C4-2B (cell line): ENCODE results near the gene DYNLT4.
A peak's percentile ranks its signal among the peaks of the same experiment; 100 is the strongest.

Experiments used
- H3K27ac ChIP-seq: fragments of 450-650 bp; 2 replicates; pipeline ENCODE4 v1.5.1; 2017
- CTCF ChIP-seq: fragments of 450-650 bp; conservative IDR thresholded peaks from 2 replicates; pipeline ENCODE4 v1.5.1; 2017; ENCODE audit warnings: mild to moderate bottlenecking
- ZFX ChIP-seq: fragments of 450-650 bp; IDR thresholded peaks from 2 replicates; pipeline ENCODE4 v1.6.1; 2017

DYNLT4 gene

DNA sequence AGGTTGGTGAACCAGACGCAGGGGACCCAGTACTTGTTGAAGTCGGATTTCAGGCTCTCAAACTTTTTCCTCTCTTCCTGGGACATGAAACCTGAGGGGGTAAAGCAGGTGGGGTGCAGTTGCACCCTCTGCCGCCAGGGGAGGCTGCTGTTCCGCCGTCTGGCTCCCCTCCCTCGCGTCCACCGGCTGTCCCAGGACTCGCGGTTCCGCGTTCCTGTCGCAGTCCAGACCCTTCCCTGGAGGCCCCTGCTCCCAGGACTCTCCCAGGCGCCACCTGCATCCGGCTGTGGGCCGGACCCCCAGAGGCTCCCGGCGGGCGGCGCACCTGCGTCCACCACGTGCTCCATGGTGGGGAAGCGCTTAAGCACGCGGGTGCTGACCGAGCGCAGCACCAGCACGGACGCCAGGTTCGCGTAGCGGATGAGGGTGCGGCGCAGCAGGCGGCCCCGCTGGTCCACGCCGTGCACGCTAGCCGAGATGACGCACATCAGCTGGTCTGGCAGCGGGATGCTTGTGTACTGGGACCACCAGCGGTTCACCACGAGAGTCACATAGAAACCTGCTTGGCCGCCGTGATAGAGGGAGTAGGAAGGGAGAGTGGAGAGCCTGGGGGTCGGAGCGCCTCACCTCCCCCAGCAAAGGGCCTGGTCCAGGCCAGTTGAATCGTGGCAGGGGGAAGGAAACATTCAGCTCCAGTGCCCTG lies 20.9 kb downstream of the DYNLT4 start:
- H3K27ac ChIP-seq = no peak overlapping the region
- no peak for TF ChIP-seq ZFX
- peak; percentile 90 for TF ChIP-seq CTCF

DNA sequence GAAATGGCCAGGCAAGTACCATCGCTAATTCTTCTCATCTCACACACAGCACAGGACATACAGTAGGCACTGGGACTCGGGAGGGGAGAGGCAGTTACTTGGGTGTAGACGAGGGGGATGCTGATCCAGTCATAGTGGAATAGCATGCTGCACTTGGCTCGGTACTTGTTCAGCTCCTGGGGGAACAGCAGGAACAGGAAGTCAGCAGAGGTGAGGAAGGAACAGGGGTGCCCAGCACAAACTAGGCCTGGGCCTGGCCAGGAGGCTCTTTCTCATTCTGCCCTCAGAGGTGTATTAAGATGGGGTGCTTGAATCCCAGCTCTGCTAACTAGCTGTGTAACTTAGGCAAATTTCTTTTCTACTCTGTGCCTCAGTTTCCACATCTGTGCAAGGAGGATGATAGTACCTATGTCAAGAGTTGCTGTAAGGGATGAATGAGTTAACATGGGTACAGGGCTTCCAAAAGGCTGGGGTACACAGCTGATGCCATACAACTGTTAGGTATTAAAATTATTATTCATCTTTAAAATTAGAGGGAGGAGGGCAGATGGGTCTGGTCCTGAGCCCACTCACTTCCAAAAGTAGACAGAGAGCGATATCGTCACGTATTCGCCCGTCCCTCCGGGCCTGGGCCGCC lies 21.5 kb downstream of the DYNLT4 start:
- TF ChIP-seq ZFX (no peak), CTCF (no peak)
- H3K27ac ChIP-seq = no peak overlapping the region

DNA sequence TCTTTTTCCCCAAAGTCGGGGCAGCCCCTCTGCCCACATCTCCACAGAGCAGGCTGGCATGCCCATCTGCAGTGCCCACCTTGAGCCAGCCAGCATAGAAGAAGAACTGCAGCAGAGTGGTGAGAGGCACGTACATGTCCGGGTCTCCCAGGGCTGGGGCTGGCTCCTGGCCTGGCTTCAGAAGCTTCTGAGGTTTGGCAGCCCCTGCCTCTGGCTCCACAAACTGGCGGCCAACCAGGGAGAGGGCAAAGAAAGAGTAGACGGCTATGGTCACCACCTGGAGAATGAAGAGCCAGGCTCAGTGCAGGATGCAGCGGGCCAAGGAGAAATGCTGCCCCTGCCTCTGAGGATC lies 22.1 kb downstream of the DYNLT4 start:
- H3K27ac ChIP-seq = no peak overlapping the region; the same call in 1 of the 2 replicates

DNA sequence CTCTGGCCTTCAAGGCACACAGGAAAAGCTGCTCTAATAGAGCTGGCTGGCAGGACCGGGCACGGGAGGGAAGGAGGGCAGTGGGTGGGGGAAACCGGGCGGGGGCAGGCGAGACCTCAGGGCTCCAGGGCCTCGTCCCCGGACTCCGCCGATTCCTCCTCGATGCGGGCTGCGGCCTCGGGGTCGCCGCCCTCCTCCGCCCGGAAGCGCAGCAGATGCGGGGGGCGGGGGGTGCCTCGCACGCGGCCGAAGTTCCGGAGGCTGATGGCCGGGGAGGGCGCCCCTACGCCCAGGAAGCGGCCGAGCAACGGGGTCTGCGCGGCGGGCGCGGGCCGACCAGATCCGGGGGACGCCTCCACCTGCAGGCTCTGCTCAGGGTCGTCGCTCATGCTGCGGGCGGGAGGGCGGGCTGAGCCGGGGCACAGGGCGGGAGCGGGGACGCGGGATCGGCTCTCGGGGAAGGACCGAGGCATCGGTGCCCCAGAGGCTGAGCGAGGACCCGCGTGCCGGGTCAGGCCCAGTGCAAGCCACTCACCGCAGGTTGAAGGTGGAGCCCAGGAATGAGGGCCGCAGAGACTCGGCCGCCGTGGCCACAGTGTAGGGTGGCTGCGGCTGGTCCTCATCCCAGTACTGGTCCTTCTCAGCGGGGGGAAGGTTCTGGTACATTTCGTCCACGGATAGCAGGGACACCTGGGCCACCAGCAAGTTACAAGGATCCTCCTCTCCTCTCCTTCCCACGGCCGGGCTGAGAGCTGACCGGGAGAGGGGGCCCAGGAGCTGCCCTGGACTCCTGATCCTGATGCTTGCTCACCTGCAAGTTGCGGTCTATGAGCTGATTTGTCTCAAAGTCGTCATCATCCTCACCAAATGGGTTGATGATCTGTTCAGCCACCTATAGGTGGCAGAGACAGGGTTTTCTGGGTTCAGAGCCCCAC lies 22.8 kb downstream of the DYNLT4 start:
- TF ChIP-seq ZFX = no peak
- no peak for TF ChIP-seq CTCF
- H3K27ac ChIP-seq = peak overlapping the region; percentile 18; the same call in 1 of the 2 replicates

More for the DNA sequence above, 22.1 kb downstream of the DYNLT4 start:
- TF ChIP-seq CTCF = no peak
- no peak for TF ChIP-seq ZFX

DNA sequence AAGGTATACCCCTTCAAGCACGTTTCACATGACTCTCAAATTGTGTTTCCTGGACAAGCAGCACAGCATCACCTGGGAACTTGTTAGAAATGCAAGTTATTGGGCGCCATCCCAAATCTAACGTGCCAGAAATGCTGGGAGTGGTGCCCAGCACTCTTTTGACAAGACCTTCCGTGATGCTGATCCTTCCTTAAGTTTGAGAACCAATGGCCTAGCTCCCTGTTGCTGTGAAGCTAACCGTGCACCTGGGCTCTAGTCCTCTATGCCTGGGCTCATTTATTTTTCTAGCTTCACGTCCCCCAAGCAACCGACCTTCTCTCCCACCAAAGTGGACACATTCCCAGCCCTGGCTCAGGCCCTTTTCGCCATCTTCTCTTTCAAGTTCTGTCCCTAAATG lies 23.5 kb downstream of the DYNLT4 start:
- TF ChIP-seq ZFX = no peak
- TF ChIP-seq CTCF = no peak
- H3K27ac ChIP-seq = peak overlapping the region; percentile 18; the same call in 1 of the 2 replicates

DNA sequence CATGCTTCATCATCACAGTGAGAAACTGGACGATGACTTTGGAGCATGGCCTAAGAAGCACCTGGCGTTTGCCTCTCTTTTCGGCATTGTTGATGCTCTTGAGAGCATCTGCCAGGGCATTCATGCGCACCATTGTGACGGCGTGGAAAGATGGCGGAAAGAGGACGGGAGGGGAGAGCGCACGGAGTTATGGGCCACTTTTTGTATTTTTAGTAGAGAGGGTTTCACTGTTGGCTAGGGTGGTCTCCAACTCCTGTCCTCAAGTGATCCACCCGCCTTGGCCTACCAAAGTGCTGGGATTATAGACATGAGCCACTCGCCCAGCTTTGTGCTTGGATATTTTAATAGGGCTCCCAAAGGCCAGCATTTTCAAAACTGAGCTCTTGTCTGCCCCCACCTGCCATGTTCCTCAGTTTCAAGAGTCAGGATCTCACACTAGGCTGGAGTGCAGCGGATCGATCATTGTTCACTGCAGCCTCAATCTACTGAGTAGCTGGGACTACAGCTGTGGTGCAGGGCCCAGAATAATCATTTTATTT lies 26.5 kb downstream of the DYNLT4 start:
- TF ChIP-seq CTCF (no peak), ZFX (no peak)
- no peak overlapping the region for H3K27ac ChIP-seq
